ENCODE measurements around the gene SPTBN2.

The SPTBN2 gene

GRCh38 chr11:66717925-66718319 lies 11.1 kb downstream of the SPTBN2 start:
- Histone ChIP-seq H3K4me3 (ENCODE audit: low read length) (no peak overlapping the region), H3K27me3 (ENCODE audit: control insufficient read depth, insufficient read depth, low read length) (no peaks in the 10 kb centered on the region), H3K4me1 (ENCODE audit: control insufficient read depth, insufficient read depth, low read length) (peaks cover 15% of the 10 kb centered on the region), H3K27ac (ENCODE audit: low read length) (no peak overlapping the region), H3K9me3 (ENCODE audit: control insufficient read depth, insufficient read depth, low read length) (no peaks in the 10 kb centered on the region), H3K36me3 (ENCODE audit: control insufficient read depth, insufficient read depth, low read length) (peaks cover 19% of the 10 kb centered on the region)
- no peak for DNase-seq (ENCODE audit: low read depth, low spot score)
- WGBS (ENCODE audit: insufficient coverage, insufficient read length): no CpG with 5 or more reads among the region's 14 CpGs

GRCh38 chr11:66716996-66717395 lies 12.0 kb downstream of the SPTBN2 start:
- Histone ChIP-seq H3K4me1 (ENCODE audit: control insufficient read depth, insufficient read depth, low read length) (peaks cover 15% of the 10 kb centered on the region), H3K36me3 (ENCODE audit: control insufficient read depth, insufficient read depth, low read length) (peaks cover 21% of the 10 kb centered on the region), H3K4me3 (ENCODE audit: low read length) (no peak overlapping the region), H3K27me3 (ENCODE audit: control insufficient read depth, insufficient read depth, low read length) (no peaks in the 10 kb centered on the region), H3K9me3 (ENCODE audit: control insufficient read depth, insufficient read depth, low read length) (no peaks in the 10 kb centered on the region), H3K27ac (ENCODE audit: low read length) (no peak overlapping the region)
- no CpG with 5 or more reads among the region's 3 CpGs for WGBS (ENCODE audit: insufficient coverage, insufficient read length)
- no peak for DNase-seq (ENCODE audit: low read depth, low spot score)

- no CpG with 5 or more reads among the region's 19 CpGs for WGBS (ENCODE audit: insufficient coverage, insufficient read length)
- no peak overlapping the region for H3K27ac ChIP-seq (ENCODE audit: low read length)
- no peak overlapping the region for H3K4me3 ChIP-seq (ENCODE audit: low read length)
- DNase-seq (ENCODE audit: low read depth, low spot score): no peak
- H3K9me3 ChIP-seq (ENCODE audit: control insufficient read depth, insufficient read depth, low read length): no peaks in the 10 kb centered on the region
- H3K36me3 ChIP-seq (ENCODE audit: control insufficient read depth, insufficient read depth, low read length): peaks cover 23% of the 10 kb centered on the region
- H3K4me1 ChIP-seq (ENCODE audit: control insufficient read depth, insufficient read depth, low read length): peaks cover 13% of the 10 kb centered on the region
- H3K27me3 ChIP-seq (ENCODE audit: control insufficient read depth, insufficient read depth, low read length): no peaks in the 10 kb centered on the region
Measured at GRCh38 chr11:66715346-66716085, 13.5 kb downstream of the SPTBN2 start.

- no peak overlapping the region for H3K27ac ChIP-seq (ENCODE audit: low read length)
- H3K4me3 ChIP-seq (ENCODE audit: low read length): no peak overlapping the region
- no peaks in the 10 kb centered on the region for H3K9me3 ChIP-seq (ENCODE audit: control insufficient read depth, insufficient read depth, low read length)
- peaks cover 25% of the 10 kb centered on the region for H3K36me3 ChIP-seq (ENCODE audit: control insufficient read depth, insufficient read depth, low read length)
- no peaks in the 10 kb centered on the region for H3K27me3 ChIP-seq (ENCODE audit: control insufficient read depth, insufficient read depth, low read length)
- no peak for DNase-seq (ENCODE audit: low read depth, low spot score)
- peaks cover 6% of the 10 kb centered on the region for H3K4me1 ChIP-seq (ENCODE audit: control insufficient read depth, insufficient read depth, low read length)
- WGBS (ENCODE audit: insufficient coverage, insufficient read length): no CpG with 5 or more reads among the region's 12 CpGs
Measured at GRCh38 chr11:66713746-66714480, 15.1 kb downstream of the SPTBN2 start.

- Histone ChIP-seq H3K27me3 (ENCODE audit: control insufficient read depth, insufficient read depth, low read length) (no peaks in the 10 kb centered on the region), H3K4me3 (ENCODE audit: low read length) (no peak overlapping the region; the same call in 1 of the 2 replicates), H3K9me3 (ENCODE audit: control insufficient read depth, insufficient read depth, low read length) (no peaks in the 10 kb centered on the region), H3K4me1 (ENCODE audit: control insufficient read depth, insufficient read depth, low read length) (no peaks in the 10 kb centered on the region), H3K36me3 (ENCODE audit: control insufficient read depth, insufficient read depth, low read length) (peaks cover 39% of the 10 kb centered on the region), H3K27ac (ENCODE audit: low read length) (no peak overlapping the region)
- no peak for DNase-seq (ENCODE audit: low read depth, low spot score)
- no CpG with 5 or more reads among the region's 15 CpGs for WGBS (ENCODE audit: insufficient coverage, insufficient read length)
Measured at GRCh38 chr11:66710384-66710930, 18.6 kb downstream of the SPTBN2 start.

GRCh38 chr11:66708701-66709100 lies 20.3 kb downstream of the SPTBN2 start:
- Histone ChIP-seq H3K4me1 (ENCODE audit: control insufficient read depth, insufficient read depth, low read length) (no peaks in the 10 kb centered on the region), H3K27ac (ENCODE audit: low read length) (no peak overlapping the region), H3K36me3 (ENCODE audit: control insufficient read depth, insufficient read depth, low read length) (peaks cover 34% of the 10 kb centered on the region), H3K9me3 (ENCODE audit: control insufficient read depth, insufficient read depth, low read length) (no peaks in the 10 kb centered on the region), H3K27me3 (ENCODE audit: control insufficient read depth, insufficient read depth, low read length) (no peaks in the 10 kb centered on the region), H3K4me3 (ENCODE audit: low read length) (no peak overlapping the region)
- no peak for DNase-seq (ENCODE audit: low read depth, low spot score)
- no CpG with 5 or more reads among the region's 14 CpGs for WGBS (ENCODE audit: insufficient coverage, insufficient read length)

- Histone ChIP-seq H3K4me3 (ENCODE audit: low read length) (no peak overlapping the region), H3K4me1 (ENCODE audit: control insufficient read depth, insufficient read depth, low read length) (no peaks in the 10 kb centered on the region), H3K36me3 (ENCODE audit: control insufficient read depth, insufficient read depth, low read length) (peaks cover 33% of the 10 kb centered on the region), H3K9me3 (ENCODE audit: control insufficient read depth, insufficient read depth, low read length) (no peaks in the 10 kb centered on the region), H3K27ac (ENCODE audit: low read length) (no peak overlapping the region), H3K27me3 (ENCODE audit: control insufficient read depth, insufficient read depth, low read length) (no peaks in the 10 kb centered on the region)
- no CpG with 5 or more reads among the region's 20 CpGs for WGBS (ENCODE audit: insufficient coverage, insufficient read length)
- DNase-seq (ENCODE audit: low read depth, low spot score): no peak
Measured at GRCh38 chr11:66708094-66708493, 20.9 kb downstream of the SPTBN2 start.

- H3K27ac ChIP-seq (ENCODE audit: low read length): no peak overlapping the region
- no peak overlapping the region for H3K4me3 ChIP-seq (ENCODE audit: low read length)
- DNase-seq (ENCODE audit: low read depth, low spot score): no peak
- H3K9me3 ChIP-seq (ENCODE audit: control insufficient read depth, insufficient read depth, low read length): no peaks in the 10 kb centered on the region
- no peaks in the 10 kb centered on the region for H3K4me1 ChIP-seq (ENCODE audit: control insufficient read depth, insufficient read depth, low read length)
- WGBS (ENCODE audit: insufficient coverage, insufficient read length): no CpG with 5 or more reads among the region's 26 CpGs
- H3K36me3 ChIP-seq (ENCODE audit: control insufficient read depth, insufficient read depth, low read length): peaks cover 30% of the 10 kb centered on the region
- no peaks in the 10 kb centered on the region for H3K27me3 ChIP-seq (ENCODE audit: control insufficient read depth, insufficient read depth, low read length)
Measured at GRCh38 chr11:66707486-66707885, 21.5 kb downstream of the SPTBN2 start.

GRCh38 chr11:66706989-66707388 lies 22.0 kb downstream of the SPTBN2 start:
- H3K9me3 ChIP-seq (ENCODE audit: control insufficient read depth, insufficient read depth, low read length): no peaks in the 10 kb centered on the region
- H3K4me1 ChIP-seq (ENCODE audit: control insufficient read depth, insufficient read depth, low read length): no peaks in the 10 kb centered on the region
- peaks cover 30% of the 10 kb centered on the region for H3K36me3 ChIP-seq (ENCODE audit: control insufficient read depth, insufficient read depth, low read length)
- no CpG with 5 or more reads among the region's 9 CpGs for WGBS (ENCODE audit: insufficient coverage, insufficient read length)
- DNase-seq (ENCODE audit: low read depth, low spot score): no peak
- no peaks in the 10 kb centered on the region for H3K27me3 ChIP-seq (ENCODE audit: control insufficient read depth, insufficient read depth, low read length)
- no peak overlapping the region for H3K4me3 ChIP-seq (ENCODE audit: low read length)
- no peak overlapping the region for H3K27ac ChIP-seq (ENCODE audit: low read length)

- Histone ChIP-seq H3K27me3 (ENCODE audit: control insufficient read depth, insufficient read depth, low read length) (no peaks in the 10 kb centered on the region), H3K27ac (ENCODE audit: low read length) (no peak overlapping the region), H3K9me3 (ENCODE audit: control insufficient read depth, insufficient read depth, low read length) (no peaks in the 10 kb centered on the region), H3K36me3 (ENCODE audit: control insufficient read depth, insufficient read depth, low read length) (peaks cover 41% of the 10 kb centered on the region), H3K4me3 (ENCODE audit: low read length) (no peak overlapping the region), H3K4me1 (ENCODE audit: control insufficient read depth, insufficient read depth, low read length) (no peaks in the 10 kb centered on the region)
- DNase-seq (ENCODE audit: low read depth, low spot score): no peak
- WGBS (ENCODE audit: insufficient coverage, insufficient read length): no CpG with 5 or more reads among the region's 26 CpGs
Measured at GRCh38 chr11:66705587-66706335, 23.3 kb downstream of the SPTBN2 start.
